HK-2 (cell line): ENCODE data around the gene PPP5C.
A peak's percentile ranks its signal among the peaks of the same experiment; 100 is the strongest.
"Not testable (repeated sequence)": the region's sequence is repeated elsewhere in the genome, so short reads cannot be mapped to it uniquely, and the experiment has no call there.

ENCODE experiments used
- DNase-seq: peaks from one replicate; pipeline ENCODE4 v3.0.0-alpha.2; 2018; ENCODE audit not compliant: unreplicated experiment

PPP5C gene

DNA sequence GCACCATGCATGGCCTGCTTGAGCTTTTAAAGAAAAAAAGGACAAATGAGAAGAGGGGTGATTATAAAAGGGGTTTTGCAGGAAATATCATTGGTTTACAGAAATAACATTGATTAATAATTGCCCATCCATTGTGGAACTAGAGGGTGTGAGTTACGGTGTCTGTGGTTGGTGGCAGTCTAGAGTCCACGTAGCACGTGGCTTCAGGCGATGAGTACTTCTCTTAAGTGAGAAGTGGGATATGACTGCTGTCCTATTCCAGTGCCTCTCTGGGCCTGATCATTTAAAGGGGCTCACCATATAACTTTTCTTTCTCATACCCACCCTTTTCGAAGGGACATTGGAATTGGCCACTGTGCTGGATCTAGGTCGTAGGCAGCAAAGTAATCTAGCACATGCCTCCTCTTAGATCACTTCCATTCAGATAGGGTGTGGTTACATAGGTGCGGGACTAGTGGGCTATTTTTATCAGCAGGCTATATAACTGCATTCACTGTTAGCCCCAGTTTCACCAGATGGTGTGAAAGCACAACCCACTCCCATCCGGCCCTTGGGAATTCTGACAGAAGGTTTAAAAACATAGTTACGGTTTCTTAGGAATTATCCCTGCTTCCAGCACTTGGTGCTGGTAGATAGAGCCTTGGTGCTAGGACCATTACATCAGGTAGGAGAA, 19.9 kb downstream of the PPP5C start:
- DNase-seq = no peak

DNA sequence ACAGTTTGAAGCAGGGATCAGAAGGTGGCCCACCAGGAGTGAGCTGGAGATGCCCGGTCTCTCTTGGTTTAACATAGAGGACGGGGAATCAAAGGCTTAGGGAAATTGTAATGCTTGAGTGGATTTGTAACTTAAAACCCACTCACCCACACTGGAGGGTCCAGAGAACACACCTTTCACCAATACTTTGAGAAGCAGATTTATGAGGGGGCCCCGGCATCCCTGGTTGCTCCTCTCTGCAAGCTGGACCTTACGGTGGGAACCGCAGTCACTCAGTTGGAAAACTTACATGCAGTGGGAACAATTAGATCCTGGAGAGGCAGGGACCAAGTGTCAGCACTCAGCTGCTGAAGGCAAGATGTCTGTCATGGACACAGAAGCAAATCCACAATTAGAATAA, 20.5 kb downstream of the PPP5C start:
- DNase-seq = no peak

DNA sequence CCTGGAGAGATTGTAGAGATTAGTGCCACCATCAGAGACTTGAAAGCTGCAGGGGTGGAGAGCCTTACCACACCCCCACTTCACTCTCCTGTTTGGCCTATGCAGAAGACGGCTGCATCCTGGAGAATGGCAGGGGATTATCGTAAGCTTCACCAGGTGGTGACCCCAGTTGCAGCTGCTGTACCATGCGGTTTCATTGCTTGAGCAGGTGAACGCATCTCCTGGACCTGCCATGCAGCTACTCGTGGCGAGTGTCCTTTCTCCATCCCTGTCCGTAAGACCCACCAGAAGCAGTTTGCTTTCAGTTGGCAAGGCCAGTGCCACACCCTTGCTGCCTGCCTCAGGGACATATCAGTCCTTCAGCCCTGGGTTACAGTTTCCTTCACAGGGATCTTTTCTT, 21.2 kb downstream of the PPP5C start:
- no peak for DNase-seq

DNA sequence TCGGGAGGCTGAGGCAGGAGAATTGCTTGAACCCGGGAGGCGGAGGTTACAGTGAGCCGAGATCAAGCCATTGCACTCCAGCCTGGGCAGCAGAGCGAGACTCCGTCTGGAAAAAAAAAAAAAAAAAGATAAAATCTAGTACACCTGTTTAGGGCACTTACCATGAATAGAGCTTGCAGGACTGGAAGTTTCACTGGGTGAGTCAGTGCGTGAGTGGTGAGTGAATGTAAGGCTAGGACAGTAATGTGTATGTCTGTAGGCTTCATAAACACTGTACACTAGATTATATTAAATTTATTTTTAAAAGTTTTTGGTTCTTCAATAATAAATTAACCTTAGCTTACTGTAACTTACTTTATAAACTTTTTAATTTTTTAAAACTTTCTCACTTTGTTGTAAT, 22.9 kb downstream of the PPP5C start:
- no peak for DNase-seq

DNA sequence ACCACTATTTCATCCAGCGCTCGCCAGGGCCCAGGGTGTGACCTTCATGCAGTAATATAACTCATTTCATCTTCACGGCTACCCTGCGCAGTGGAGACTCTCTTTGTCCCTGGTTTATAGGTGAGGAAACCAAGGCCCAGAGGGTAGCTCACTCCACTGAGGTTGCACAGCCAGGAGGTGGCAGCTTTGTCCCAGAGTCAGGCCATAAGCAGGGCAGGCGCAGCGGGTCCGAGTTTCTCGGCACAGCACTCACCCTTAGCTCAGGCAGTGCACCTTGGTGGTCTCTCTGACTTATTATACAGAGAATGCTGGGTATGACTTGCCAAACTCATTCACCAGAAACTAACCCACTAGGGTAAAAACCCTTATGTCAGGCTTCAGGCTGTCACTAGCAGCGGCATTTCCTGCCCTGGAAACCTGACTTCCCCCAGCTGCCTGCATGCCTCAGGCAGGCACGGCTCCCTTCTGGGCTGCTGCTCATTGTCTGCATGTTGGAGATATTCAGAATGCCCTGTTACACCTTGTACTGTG, 24.5 kb downstream of the PPP5C start:
- no peak for DNase-seq

DNA sequence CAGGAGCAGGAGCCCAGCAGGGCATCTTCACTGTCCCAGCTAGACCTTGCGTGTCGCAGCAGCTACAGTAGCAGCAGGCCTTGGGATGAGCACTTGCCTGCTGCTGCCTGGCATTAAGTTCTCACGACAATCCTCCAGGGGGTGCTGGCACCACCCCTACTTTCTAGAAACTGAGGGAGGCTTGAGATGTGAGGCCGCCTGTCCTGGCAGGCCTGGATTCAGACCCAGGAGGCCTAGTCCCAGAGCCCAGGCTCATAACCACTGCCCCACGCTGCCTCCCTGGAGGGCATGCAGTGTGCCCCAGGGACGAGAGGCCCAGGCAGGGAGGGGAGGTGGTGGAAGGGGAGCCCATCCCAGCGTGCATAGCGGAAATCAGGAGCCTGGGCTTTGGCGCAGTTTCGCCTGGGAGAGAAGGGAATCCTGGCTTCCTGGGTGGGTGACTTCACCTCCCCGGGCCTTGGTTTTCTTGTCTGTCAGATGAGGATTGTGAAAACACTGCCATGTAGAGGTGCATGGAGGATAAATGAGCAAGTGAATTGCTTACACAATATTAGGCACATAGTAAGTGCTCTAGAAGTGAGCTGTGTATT, 26.1 kb downstream of the PPP5C start:
- DNase-seq = peak; percentile 64

DNA sequence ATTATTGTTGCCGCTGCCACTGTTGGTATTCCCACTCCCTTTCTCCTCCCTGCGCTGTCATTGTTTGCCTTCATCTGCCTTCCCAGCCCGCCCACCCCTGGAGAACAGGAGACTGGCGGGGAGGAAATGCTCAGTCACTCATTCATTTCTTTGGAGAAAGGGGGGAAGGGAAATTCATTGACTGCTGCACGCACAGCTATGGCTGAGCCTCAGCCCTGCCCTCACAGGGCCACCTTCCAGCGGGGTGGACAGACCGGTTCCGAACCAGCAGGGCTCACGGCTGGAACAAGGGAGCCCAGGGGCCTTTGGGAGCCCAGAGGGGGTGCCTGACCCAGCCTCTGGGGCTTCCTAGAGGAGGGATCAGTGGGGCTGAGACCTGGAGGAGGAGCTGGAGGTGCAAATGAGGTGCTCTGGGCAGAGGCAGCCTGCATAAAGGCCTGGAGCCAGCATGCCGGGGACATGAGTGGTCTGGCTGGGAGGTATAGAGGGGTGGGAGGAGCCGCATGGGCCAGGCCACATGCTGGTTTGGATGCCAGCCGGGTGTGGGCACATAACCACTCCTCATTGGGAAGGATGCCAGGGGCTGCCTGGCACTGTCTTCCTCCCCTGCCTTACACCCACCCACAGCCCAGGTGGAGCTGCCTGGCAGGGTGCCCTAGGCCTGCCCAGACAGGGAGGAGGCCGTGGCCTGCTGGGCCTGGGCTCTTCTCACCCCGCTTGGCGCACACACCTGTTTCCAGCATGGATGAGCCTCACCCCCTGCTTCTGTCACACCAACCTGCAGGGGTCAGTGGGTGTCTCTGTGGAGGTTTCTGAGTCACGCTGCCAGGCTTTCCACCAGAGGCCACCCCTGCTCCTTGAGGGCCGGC, 26.8 kb downstream of the PPP5C start:
- DNase-seq = peak; percentile 81

DNA sequence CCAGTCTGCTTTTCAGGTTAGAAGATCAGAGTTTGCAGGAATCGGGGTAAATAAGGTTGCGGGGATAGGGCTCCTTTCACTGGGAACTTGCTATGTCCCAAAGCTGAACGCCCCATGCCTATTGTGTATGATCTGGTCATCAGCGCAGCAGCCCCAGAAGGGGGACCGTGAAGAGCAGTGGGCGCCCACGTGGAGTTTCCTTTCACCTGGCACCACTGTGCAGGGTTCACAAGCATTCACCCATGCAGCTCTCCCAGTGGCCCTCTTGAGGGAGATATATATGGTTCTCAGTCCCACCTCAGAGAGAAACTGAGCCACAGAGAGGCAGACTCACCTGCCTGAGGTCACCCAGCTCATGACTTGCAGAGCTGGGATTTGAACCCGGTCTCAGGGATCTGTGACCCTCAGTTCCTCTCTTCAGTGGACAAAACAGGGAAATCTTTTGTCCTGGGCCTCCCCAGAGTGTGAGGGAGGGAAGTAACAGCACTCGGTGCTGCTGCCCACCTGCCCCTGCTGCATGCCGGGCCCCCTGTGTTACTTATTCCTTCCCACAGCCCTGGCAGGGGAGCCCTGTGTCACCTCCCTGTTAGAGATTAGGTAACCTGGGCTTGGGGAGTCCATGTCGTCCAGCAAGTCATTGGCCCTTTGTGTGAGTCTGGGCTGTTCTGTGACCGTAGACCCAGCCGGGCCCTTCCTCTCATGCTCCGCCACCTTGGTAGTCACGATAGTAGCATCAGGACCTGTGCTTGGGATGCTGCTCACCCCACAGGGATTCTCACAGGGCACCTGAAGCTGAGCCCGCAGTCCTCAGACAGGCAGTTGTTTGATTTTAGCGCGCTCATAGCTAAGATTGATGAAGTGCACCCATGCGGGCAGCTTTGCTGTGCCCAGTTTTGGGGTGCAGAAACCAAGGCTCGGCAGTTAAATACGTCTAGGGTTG, 27.9 kb downstream of the PPP5C start:
- no peak for DNase-seq

DNA sequence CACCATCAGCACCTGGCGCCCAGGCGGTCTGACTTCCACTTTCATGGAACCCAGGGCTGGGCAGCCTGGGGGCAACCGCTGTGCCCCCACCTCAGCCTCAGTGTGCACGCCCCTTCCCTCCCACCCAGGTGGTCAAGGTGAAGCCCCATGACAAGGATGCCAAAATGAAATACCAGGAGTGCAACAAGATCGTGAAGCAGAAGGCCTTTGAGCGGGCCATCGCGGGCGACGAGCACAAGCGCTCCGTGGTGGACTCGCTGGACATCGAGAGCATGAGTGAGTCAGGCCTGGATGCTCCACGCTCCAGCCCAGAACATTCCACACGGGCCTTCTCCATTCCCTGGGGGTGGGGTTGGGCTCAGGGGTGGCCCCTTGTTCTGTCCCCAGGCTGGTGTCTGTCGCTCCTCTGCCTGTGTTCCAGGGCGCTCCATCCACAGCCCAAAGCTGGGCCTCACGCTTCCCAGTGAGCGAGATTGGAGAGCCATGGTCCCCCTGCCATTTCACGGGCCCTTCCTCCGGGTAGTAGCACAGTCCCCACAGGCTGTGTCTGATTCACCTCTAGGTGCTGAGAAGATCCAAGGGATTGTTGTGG, 28.7 kb downstream of the PPP5C start:
- not testable (repeated sequence) for DNase-seq

DNA sequence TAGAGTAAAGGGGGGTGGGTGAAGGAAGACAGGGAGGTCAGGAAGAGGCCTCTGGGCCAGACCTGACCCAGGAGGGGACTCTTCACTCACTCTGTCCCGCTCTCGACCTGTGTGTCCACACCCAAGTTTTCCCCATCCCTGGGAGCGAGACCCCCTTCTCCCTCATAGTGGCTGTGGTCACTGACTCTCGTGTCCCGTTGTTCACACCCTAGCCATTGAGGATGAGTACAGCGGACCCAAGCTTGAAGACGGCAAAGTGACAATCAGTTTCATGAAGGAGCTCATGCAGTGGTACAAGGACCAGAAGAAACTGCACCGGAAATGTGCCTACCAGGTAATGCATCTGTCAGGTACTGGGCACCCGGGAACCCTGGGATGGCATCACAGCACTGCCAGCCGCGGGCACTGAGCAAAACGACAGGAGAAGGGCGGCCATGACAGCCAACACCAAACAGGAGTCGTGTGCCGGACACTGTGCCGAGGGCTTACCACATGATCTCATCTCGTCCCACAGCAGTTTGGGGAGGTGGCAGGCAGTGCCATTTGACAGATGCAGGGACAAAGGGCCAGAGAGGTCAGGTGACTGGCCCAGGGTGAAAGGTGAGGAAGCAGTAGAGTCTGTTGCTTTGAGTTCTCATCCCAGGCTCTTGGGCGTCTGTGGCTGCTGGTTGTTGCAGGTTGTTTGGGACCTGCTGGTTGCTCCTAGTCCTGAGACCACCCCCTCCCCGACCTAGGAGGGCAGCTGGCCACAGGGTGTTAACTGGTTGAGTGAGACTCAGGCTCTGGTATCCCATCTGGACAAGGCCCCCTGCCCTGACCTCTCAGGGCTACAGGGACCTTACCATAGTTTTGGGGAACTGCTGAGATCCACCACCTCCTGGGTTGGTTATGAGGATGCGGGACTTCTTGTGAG, 29.6 kb downstream of the PPP5C start:
- DNase-seq = no peak

DNA sequence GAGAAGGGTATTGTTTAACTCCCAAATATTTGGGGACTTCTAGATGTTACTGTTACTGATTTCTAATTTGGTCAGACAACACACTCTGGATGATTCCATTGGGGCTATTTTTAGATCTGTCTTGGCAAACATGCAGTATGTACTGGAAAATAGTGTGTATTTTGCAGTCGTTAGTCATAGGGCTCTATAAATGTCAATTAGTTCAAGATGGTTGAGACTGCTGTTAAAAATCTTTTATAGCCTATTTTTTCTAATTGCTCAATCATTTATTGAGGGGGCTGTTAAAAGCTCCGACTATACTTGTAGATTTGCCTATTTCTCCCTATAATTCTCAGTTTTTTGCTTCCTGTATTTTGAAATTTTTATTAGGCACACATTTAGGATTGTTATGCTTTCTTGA, 31.4 kb downstream of the PPP5C start:
- no peak for DNase-seq

DNA sequence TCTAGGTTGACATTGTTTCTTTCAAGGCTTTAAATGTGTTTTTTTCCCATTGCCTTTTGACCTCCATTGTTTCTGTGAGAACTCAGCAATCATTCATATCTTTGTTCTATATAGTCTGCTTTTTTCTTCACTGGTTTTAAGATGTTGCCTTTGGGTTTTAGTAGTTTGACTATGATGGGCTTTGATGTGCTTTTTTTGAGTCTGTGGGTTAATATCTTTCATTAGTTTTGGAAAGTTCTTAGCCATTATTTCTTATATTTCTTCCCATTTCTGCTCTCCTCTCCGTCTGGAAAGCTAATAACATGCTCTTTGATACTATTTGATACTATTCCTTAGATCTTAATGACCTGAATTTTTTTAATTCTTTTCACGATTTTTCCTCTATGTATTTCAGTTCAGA, 33.8 kb downstream of the PPP5C start:
- DNase-seq = no peak

DNA sequence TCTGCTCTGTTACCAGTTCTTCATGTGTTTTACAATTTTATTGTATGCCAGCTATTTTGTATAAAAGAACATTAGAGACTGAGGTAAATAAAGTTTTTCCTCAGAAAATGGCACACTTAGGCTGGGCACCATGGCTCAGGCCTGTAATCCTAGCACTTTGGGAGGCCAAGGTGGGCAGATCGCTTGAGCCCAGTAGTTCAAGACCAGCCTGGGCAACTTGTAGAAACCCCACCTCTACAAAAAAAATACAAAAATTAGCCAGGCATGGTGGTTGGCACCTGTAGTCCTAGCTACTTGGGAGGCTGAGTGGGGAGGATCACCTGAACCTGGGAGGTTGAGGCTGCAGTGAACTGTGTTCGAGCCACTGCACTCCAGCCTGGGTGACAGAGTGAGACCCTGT, 34.5 kb downstream of the PPP5C start:
- DNase-seq = no peak

DNA sequence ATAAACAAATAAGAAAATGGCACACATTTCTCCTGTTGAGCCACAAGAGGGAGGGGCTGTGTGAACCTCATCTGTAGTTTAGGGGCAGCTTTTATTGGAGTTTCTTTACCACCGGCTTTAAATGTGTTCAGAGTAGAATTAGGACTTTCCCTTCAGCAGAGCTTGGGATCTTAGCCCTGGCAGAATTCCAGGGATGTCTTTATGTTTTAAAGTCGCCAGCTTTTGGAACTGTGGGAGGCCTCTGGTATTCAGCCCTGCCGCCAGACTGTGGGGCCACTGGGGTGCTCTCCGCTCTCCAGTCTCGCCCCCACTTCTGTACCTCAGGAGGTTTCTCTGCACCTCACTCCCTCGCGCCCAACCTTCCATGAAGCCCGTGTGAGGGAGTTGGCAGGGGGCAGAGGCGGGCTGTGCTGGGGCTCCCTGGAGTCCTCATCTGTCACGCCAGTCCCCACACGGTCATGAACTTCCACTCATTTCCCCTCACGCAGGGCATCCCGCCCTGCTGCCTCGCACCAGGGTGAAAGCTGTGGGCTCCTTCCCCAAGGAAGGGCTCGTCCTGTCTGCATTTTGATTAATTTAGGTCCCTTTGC, 35.0 kb downstream of the PPP5C start:
- DNase-seq = no peak

DNA sequence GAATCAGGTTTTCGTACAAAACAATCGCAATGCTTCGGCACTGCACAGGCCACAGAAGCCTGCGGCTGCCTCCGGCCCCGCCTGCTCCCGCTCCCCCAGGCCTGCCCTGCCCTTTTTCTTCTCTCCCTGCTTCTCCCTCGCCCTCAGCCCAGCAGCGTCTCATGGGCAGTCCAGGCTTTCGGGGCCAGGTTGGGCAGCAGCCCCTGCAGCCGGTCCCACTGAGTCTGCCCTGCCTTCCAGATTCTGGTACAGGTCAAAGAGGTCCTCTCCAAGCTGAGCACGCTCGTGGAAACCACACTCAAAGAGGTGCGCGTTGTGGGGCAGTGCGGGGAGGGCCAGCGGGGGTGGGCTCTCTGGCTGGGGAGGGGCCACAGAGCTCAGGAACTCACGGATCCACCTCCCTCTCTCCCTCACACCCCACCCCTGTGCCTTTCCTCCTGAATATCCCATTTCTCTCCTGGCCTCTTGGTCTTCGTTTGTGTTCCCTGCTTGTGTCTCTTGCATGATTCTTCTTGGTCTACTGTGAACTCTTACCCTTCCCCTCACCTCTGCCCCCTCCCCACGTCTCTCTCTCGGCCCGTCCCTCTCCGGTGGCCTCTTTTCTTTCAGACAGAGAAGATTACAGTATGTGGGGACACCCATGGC, 36.4 kb downstream of the PPP5C start:
- DNase-seq = no peak

DNA sequence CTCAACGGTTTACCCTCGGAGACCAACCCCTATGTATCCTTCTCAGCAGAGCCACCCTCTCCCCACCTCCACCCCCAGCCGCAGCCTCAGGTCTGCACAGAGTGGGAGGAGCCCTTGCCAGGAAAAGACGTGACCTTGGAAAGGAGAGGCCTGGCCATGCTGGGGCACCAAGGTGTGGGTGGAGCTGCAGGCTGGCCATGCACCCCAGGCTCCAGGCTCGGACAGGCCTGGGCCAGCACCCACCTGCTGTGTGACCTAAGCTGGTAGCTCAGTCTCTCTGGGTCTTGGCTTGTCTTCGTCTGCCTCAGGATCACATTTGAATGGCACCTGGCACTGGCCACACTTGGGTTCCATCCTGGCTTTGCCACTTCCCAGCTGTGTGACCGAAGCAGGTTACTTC, 37.0 kb downstream of the PPP5C start:
- DNase-seq = no peak

DNA sequence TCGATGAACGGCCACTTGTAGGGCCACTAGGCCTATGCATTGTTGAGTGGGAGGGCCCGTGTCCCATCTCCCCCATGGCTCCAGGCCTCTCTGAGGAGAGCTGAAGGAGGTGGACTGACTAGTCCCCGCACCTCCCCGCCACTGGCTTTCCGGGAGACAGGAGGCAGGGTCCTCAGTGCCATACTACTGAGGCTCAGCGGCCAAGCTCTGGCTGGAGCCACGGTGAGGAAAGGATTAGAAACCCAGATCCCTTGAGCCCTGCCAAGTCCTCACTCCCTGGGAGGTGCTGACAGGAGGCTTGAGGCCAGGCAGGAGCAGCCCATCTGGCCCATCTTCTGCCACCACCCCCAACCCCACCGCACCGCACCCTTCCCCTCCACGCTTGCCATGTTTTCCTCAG, 37.5 kb downstream of the PPP5C start:
- DNase-seq = no peak

DNA sequence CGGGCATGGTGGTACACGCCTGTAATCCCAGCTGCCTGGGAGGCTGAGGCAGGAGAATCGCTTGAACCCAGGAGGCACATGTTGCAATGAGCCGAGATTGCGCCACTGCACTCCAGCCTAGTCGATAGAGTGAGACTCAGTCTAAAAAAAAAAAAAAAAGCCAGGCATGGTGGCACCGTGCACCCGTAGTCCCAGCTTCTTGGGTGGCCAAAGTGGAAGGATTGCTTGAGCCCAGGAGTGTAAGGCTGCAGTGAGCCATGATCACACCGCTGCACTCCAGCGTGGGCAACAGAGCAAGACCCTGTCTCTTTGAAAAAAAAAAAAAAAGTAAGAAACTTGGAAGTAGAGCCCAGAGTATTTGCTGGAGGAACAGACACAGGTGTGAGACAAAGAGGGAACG, 38.7 kb downstream of the PPP5C start:
- no peak for DNase-seq

DNA sequence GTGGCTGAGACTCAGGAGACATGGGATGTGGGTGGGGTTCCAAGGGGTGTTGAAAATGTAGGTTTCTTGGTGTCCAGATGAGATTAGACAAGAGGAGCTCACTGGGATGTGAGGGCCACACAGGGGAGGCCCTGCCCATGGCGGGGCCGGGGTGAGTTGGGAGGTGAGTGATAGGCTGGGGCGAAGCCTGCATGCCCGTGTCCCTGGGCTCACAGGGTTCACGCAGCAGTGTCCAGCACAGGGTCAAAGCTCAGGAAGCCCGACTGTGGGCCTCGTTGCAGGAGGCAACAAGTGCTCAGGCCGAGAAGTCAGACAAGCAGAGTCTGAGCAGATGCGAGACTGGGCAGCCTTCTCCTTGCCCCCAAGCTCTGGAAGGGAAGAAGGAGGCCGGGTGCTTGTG, 39.3 kb downstream of the PPP5C start:
- no peak for DNase-seq
